Panc1 (cell line): Measurements from ENCODE around the gene LAMC3. TPM values are rescaled to one million over a fixed set of nuclear protein-coding genes. Genes with fewer than 3 reads are reported as not detected.

ENCODE experiments used
- ATAC-seq: fragments of 200-7000 bp; cut with Tn5 transposase; 2 replicates; pipeline ENCODE4 v1.9.1; 2020; ENCODE audit warnings: mild to moderate bottlenecking, moderate library complexity
- BruUV-seq: library from RNA; stranded (reverse); fragments of 400-500 nt; replicated peaks from 2 replicates; lab custom pipeline; 2021; lab: Mats Ljungman, UMichigan
- CTCF ChIA-PET: fragments of 300-600 bp; sonication (Branson Sonifier 250); formaldehyde crosslinking; loops from one replicate; lab custom pipeline; 2022; ENCODE audit warnings: antibody characterized with exemption; lab: Charles Lee
- POLR2A ChIA-PET: fragments of 300-600 bp; sonication (Branson Sonifier 250); formaldehyde crosslinking; loops from one replicate; lab custom pipeline; 2022; ENCODE audit warnings: antibody characterized with exemption; lab: Charles Lee
- DNase-seq: peaks from one replicate; pipeline ENCODE4 v3.0.0-alpha.2; 2010; ENCODE audit warnings: low read depth, low spot score
- H3K27ac ChIP-seq: 2 replicates; pipeline ENCODE4 v1.5.1; 2011; ENCODE audit warnings: mild to moderate bottlenecking, low read length, inconsistent platforms
- H3K27me3 ChIP-seq: fragments of 200-500 bp; sonication (Bioruptor generic); 2 replicates; pipeline ENCODE4 v1.6.0; 2014; ENCODE audit warnings: low read length, inconsistent platforms; ENCODE audit not compliant: control insufficient read depth, insufficient read depth
- H3K36me3 ChIP-seq: fragments of 200-500 bp; sonication (Bioruptor generic); 2 replicates; pipeline ENCODE4 v1.5.1; 2014; ENCODE audit warnings: inconsistent platforms, mild to moderate bottlenecking, low read length, moderate library complexity; ENCODE audit not compliant: control insufficient read depth, insufficient read depth
- H3K4me1 ChIP-seq: 2 replicates; pipeline ENCODE4 v1.5.1; 2011; ENCODE audit warnings: inconsistent platforms, mild to moderate bottlenecking, low read length, moderate library complexity; ENCODE audit not compliant: control insufficient read depth, insufficient read depth
- H3K4me3 ChIP-seq, 2 experiments: 2 replicates each; pipeline ENCODE4 v1.5.1; 2011 to 2012; ENCODE audit warnings: low read depth in 2 of 2, low read length in 2 of 2, mild to moderate bottlenecking in 2 of 2, inconsistent platforms in 1 of 2, moderate library complexity in 1 of 2
- H3K9me3 ChIP-seq: fragments of 200-500 bp; sonication (Bioruptor generic); 2 replicates; pipeline ENCODE4 v1.5.1; 2014; ENCODE audit warnings: low read depth, mild to moderate bottlenecking, inconsistent platforms, low read length, moderate library complexity; ENCODE audit not compliant: control insufficient read depth, insufficient read depth
- CTCF ChIP-seq: fragments of 450-650 bp; IDR thresholded peaks from 2 replicates; pipeline ENCODE4 v1.5.1; 2017; ENCODE audit warnings: mild to moderate bottlenecking
- POLR2AphosphoS5 ChIP-seq: IDR thresholded peaks from 2 replicates; pipeline ENCODE4 v1.6.1; 2012; ENCODE audit warnings: mild to moderate bottlenecking, low read depth, low read length, moderate library complexity
- SIN3A ChIP-seq: IDR thresholded peaks from 2 replicates; pipeline ENCODE4 v1.6.1; 2012; ENCODE audit warnings: low read depth, mild to moderate bottlenecking, low read length, moderate library complexity, borderline replicate concordance; ENCODE audit not compliant: insufficient read depth
- TCF7L2 ChIP-seq: IDR thresholded peaks from 2 replicates; pipeline ENCODE4 v1.6.1; 2011; ENCODE audit warnings: mild to moderate bottlenecking, low read depth, low read length, inconsistent platforms
- in situ Hi-C: cut with HindIII; loops from 2 replicates; pipeline ENCODE4 v1.10.0; 2016; ENCODE audit warnings: low sequenced_read_pairs, low pct_unique_long_range_greater_than_20kb
- intact Hi-C: fragments of 100-400 bp; cut with micrococcal nuclease; formaldehyde crosslinking; loops from one replicate; pipeline ENCODE4 v1.10.0; 2022; ENCODE audit not compliant: unreplicated experiment
- total RNA-seq: library from RNA; stranded (reverse); gene quantifications from one replicate; pipeline ENCODE4 v1.2.1, GENCODE V29; 2021; ENCODE audit not compliant: unreplicated experiment
- TF ChIP-seq, protein P1 (sequence below), 2 experiments: IDR thresholded peaks; 2 replicates each; pipeline ENCODE4 v1.6.1; 2011 to 2012; ENCODE audit warnings: low read depth in 2 of 2, control low read depth in 1 of 2, low read length in 1 of 2, mild to moderate bottlenecking in 1 of 2, moderate library complexity in 1 of 2; ENCODE audit not compliant: insufficient read depth in 1 of 2

The LAMC3 gene
- total RNA-seq, 1 experiment from 2014 or later, result 16.4 TPM

- H3K27me3 ChIP-seq, result no peaks in the 10 kb centered on the region
- no peak for DNase-seq
- BruUV-seq, result no TSS peak
- ChIA-PET CTCF (no interaction called here), POLR2A (no interaction called here)
- no peaks in the 10 kb centered on the region for H3K36me3 ChIP-seq
- no peaks in the 10 kb centered on the region for H3K9me3 ChIP-seq
- H3K4me3 ChIP-seq, result no peak overlapping the region
- no peaks in the 10 kb centered on the region for H3K4me1 ChIP-seq
- in situ Hi-C loops (no loop called here), intact Hi-C loops (no loop called here)
- no peak overlapping the region for H3K27ac ChIP-seq
- no peak for ATAC-seq
- no peak for TF ChIP-seq SIN3A
- no peak for TF ChIP-seq CTCF
- TF ChIP-seq, protein P1, sequence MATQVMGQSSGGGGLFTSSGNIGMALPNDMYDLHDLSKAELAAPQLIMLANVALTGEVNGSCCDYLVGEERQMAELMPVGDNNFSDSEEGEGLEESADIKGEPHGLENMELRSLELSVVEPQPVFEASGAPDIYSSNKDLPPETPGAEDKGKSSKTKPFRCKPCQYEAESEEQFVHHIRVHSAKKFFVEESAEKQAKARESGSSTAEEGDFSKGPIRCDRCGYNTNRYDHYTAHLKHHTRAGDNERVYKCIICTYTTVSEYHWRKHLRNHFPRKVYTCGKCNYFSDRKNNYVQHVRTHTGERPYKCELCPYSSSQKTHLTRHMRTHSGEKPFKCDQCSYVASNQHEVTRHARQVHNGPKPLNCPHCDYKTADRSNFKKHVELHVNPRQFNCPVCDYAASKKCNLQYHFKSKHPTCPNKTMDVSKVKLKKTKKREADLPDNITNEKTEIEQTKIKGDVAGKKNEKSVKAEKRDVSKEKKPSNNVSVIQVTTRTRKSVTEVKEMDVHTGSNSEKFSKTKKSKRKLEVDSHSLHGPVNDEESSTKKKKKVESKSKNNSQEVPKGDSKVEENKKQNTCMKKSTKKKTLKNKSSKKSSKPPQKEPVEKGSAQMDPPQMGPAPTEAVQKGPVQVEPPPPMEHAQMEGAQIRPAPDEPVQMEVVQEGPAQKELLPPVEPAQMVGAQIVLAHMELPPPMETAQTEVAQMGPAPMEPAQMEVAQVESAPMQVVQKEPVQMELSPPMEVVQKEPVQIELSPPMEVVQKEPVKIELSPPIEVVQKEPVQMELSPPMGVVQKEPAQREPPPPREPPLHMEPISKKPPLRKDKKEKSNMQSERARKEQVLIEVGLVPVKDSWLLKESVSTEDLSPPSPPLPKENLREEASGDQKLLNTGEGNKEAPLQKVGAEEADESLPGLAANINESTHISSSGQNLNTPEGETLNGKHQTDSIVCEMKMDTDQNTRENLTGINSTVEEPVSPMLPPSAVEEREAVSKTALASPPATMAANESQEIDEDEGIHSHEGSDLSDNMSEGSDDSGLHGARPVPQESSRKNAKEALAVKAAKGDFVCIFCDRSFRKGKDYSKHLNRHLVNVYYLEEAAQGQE (IDR thresholded peaks at IDR 0.05; ENCODE audit: insufficient read depth in 1 of 2, low read depth in 2 of 2, low read length in 1 of 2), result no peak
- no peak for TF ChIP-seq TCF7L2
- TF ChIP-seq POLR2AphosphoS5, result no peak
Observed at GRCh38 chr9:130981002-130981755, 27.8 kb upstream of the LAMC3 start.

DNA sequence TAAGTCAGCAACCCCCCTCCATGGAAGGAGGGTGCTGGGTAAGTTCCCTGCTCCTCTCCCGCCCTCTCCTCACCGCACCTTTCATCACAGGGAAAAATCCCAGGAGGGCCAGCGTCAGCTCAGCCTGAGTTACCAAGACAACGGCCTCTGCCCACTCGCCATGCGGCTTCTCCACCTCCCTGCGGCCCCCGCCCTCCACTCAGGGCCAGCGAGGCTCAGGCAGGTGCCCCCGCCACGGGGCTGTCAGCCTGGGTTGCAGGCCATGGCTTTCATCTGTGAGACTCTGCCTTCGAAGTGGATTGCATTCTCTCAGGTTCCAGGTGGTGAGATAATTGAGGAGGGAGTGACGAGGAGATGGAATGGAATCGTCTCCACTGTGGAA lies 27.2 kb upstream of the LAMC3 start:
- in situ Hi-C loops, result no loop called here
- Histone ChIP-seq H3K4me1 (no peaks in the 10 kb centered on the region), H3K36me3 (no peaks in the 10 kb centered on the region), H3K9me3 (no peaks in the 10 kb centered on the region), H3K27me3 (no peaks in the 10 kb centered on the region), H3K4me3 (no peak overlapping the region), H3K27ac (no peak overlapping the region)
- TF ChIP-seq TCF7L2 (no peak), CTCF (no peak), SIN3A (no peak), POLR2AphosphoS5 (no peak)
- TF ChIP-seq, protein P1 (IDR thresholded peaks at IDR 0.05; ENCODE audit: insufficient read depth in 1 of 2, low read depth in 2 of 2, low read length in 1 of 2), result no peak
- ATAC-seq (no peak), DNase-seq (no peak)
- CTCF ChIA-PET, result no interaction called here
- intact Hi-C loops, result no loop called here
- POLR2A ChIA-PET, result no interaction called here
- no TSS peak for BruUV-seq
